ENCODE results near the gene SSX5.
"Not testable (repeated sequence)": the region's sequence is repeated elsewhere in the genome, so short reads cannot be mapped to it uniquely, and the experiment has no call there.

- not testable (repeated sequence) for TF ChIP-seq POLR2A (IDR thresholded peaks at IDR 0.05; ENCODE audit: low read depth, low read length); POLR2AphosphoS5 (IDR thresholded peaks at IDR 0.05; ENCODE audit: low read length); EZH2 (IDR thresholded peaks at IDR 0.05; ENCODE audit: borderline replicate concordance, control insufficient read depth, low read depth, low read length); TCF3 (IDR thresholded peaks at IDR 0.05; ENCODE audit: borderline replicate concordance, insufficient read depth, low read depth, low read length); PBX3 (IDR thresholded peaks at IDR 0.05; ENCODE audit: insufficient replicate concordance, low read depth, low read length); CTCF (IDR thresholded peaks at IDR 0.05 in 2 of 3, conservative IDR thresholded peaks at IDR 0.05 in 1 of 3; ENCODE audit: control insufficient read depth in 2 of 3, extremely low read depth in 1 of 3, insufficient read depth in 1 of 3, low read depth in 3 of 3, low read length in 3 of 3); MEF2A (IDR thresholded peaks at IDR 0.05; ENCODE audit: insufficient read depth, low read depth, low read length); GABPA (IDR thresholded peaks at IDR 0.05; ENCODE audit: low read depth); POLR2AphosphoS2 (IDR thresholded peaks at IDR 0.05; ENCODE audit: low read depth, low read length); RFX5 (IDR thresholded peaks at IDR 0.05; ENCODE audit: low read depth, low read length)
These were observed 57.5 kb downstream of the SSX5 start for GRCh38 chrX:48139076-48139475.

All from GM12878 (cell line).